ENCODE data around the gene PNPO.

PNPO gene

DNA sequence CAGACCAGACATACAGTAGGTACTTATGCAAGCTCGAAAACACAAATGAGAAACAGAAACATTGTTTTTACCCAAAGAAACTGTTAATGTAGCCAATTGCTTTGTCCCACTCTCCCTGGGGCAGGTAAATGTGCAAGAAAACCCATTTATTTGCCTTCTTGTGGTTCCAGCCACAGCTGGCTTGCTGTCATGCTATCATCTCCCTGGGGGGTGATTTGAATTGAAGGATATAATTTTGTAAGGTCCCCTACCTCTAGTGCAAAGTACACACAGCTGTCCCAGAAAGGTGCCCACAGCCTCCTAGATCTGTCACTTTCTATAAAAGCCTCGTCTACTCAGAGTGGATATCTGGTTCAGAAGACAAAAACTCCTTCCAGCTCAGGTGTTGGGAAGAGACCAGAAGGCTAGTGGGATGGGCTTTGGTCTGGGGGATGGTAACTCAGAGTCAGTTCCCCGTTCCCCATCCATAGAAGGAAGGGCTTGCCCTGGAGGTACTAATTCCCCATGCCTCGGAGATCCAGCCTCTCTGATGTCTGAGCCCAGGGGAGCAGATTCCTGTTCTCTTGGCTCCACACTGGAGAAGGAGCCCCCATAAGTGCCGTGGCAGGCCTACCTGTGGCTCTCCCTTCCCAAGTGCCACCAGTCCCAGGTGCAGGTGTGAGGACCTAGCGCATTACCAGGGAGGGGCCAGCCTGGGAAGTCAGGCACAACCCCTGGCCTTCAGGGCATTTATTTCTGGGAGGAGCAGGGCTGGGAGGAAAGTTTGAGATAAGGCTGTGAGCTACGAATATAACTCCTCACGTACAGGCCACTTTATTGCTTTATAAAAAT, 18.7 kb downstream of the PNPO start:
- Histone ChIP-seq H3K36me3 (ENCODE audit: control insufficient read depth, insufficient read depth, low read length) (no peaks in the 10 kb centered on the region), H3K9me3 (ENCODE audit: control insufficient read depth, low read length) (no peaks in the 10 kb centered on the region), H3K4me3 (ENCODE audit: insufficient read depth, low read depth, low read length) (no peak overlapping the region), H3K27ac (ENCODE audit: insufficient read depth, low read depth, low read length, poor library complexity, severe bottlenecking) (no peak overlapping the region), H3K4me1 (ENCODE audit: control insufficient read depth, insufficient read depth, low read length) (peaks cover 7% of the 10 kb centered on the region), H3K27me3 (ENCODE audit: control insufficient read depth, insufficient read depth, low read length, poor library complexity, severe bottlenecking) (no peaks in the 10 kb centered on the region)
- 86% methylated on average over 8 of the region's 8 CpGs for WGBS, 2 experiments

DNA sequence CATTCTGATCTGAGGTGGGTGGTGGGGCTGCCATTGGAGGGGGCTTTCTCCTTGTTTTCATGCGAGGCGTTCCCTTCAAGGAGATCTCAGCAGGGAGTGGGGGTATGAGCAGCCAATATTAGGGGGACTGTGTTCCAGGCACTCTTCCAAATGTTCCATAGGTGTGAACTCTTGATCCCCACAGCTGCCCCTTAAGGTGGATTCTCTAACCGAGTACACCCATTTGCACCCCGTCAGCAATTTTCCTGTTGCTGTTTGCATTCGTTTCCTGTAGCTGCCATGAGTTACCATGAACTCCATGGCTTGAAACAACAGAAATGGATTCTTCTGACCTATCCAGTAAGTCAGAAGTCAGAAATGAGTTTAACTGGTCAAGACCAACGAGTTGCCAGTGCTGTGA, 20.0 kb downstream of the PNPO start:
- 92% methylated on average over 6 of the region's 6 CpGs for WGBS, 2 experiments
- Histone ChIP-seq H3K27ac (ENCODE audit: insufficient read depth, low read depth, low read length, poor library complexity, severe bottlenecking) (no peak overlapping the region), H3K4me1 (ENCODE audit: control insufficient read depth, insufficient read depth, low read length) (peaks cover 7% of the 10 kb centered on the region)

DNA sequence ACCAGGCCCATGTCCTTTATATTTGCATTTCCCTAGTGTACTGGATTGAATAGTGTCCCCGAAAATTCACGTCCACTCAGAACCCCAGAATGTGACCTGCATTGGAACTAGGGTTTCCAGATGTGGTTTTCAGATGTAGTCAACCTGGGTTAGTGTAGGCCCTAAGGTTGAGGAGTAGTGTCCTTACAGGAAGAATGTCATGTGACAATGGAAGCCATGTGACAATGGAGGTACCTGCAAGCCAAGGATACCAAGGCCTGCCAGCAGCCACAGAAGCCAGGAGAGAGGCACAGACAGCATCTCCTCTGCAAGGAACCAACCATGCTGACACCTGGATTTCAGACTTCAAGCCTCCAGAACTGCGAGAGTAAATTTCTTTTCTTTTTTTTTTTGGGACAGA, 21.5 kb downstream of the PNPO start:
- Histone ChIP-seq H3K27ac (ENCODE audit: insufficient read depth, low read depth, low read length, poor library complexity, severe bottlenecking) (no peak overlapping the region), H3K27me3 (ENCODE audit: control insufficient read depth, insufficient read depth, low read length, poor library complexity, severe bottlenecking) (no peaks in the 10 kb centered on the region), H3K4me3 (ENCODE audit: insufficient read depth, low read depth, low read length) (no peak overlapping the region), H3K9me3 (ENCODE audit: control insufficient read depth, low read length) (no peaks in the 10 kb centered on the region), H3K4me1 (ENCODE audit: control insufficient read depth, insufficient read depth, low read length) (no peaks in the 10 kb centered on the region), H3K36me3 (ENCODE audit: control insufficient read depth, insufficient read depth, low read length) (no peaks in the 10 kb centered on the region)
- WGBS, 2 experiments = 91 to 97% methylated on average over 3 of the region's 3 CpGs

More for the DNA sequence above, 20.0 kb downstream of the PNPO start:
- no peaks in the 10 kb centered on the region for H3K9me3 ChIP-seq (ENCODE audit: control insufficient read depth, low read length)
- no peaks in the 10 kb centered on the region for H3K27me3 ChIP-seq (ENCODE audit: control insufficient read depth, insufficient read depth, low read length, poor library complexity, severe bottlenecking)
- no peaks in the 10 kb centered on the region for H3K36me3 ChIP-seq (ENCODE audit: control insufficient read depth, insufficient read depth, low read length)
- H3K4me3 ChIP-seq (ENCODE audit: insufficient read depth, low read depth, low read length) = no peak overlapping the region

DNA sequence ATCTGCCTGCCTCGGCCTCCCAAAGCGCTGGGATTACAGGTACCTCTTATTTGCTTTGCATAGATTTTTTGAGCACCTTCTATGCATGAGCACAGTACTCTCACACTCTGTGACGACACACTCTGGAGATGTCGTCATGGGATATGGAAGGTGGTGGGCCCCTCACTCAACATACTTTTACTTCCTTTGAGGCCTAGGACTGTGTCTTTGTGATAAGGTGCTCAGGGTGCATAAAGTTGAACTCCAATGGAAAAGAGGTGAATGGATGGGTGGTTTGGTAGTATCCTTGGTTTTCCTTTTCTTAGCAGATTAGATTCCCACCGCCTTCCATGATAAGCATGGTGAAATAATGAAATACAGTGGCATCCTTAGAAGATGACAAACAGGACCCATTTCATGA, 23.5 kb downstream of the PNPO start:
- Histone ChIP-seq H3K9me3 (ENCODE audit: control insufficient read depth, low read length) (no peaks in the 10 kb centered on the region), H3K27ac (ENCODE audit: insufficient read depth, low read depth, low read length, poor library complexity, severe bottlenecking) (no peak overlapping the region), H3K4me3 (ENCODE audit: insufficient read depth, low read depth, low read length) (no peak overlapping the region), H3K27me3 (ENCODE audit: control insufficient read depth, insufficient read depth, low read length, poor library complexity, severe bottlenecking) (no peaks in the 10 kb centered on the region), H3K36me3 (ENCODE audit: control insufficient read depth, insufficient read depth, low read length) (no peaks in the 10 kb centered on the region), H3K4me1 (ENCODE audit: control insufficient read depth, insufficient read depth, low read length) (no peaks in the 10 kb centered on the region)
- WGBS, 2 experiments = 93 to 95% methylated on average over 5 of the region's 5 CpGs

- Histone ChIP-seq H3K36me3 (ENCODE audit: control insufficient read depth, insufficient read depth, low read length) (no peaks in the 10 kb centered on the region), H3K27ac (ENCODE audit: insufficient read depth, low read depth, low read length, poor library complexity, severe bottlenecking) (no peak overlapping the region)
- 91% methylated on average over 1 of the region's 1 CpG; no CpG with 5 or more reads in 1 of the 2 experiments for whole genome bisulfite sequencing, 2 experiments
Observed at GRCh38 chr17:47966079-47966519, 24.7 kb downstream of the PNPO start.

GRCh38 chr17:47967607-47968252, 26.4 kb downstream of the PNPO start:
- H3K27ac ChIP-seq (ENCODE audit: insufficient read depth, low read depth, low read length, poor library complexity, severe bottlenecking) = no peak overlapping the region
- no peaks in the 10 kb centered on the region for H3K36me3 ChIP-seq (ENCODE audit: control insufficient read depth, insufficient read depth, low read length)
- 64 to 85% methylated on average over 4 to 5 of the region's 5 CpGs for WGBS, 2 experiments
- no peak overlapping the region for H3K4me3 ChIP-seq (ENCODE audit: insufficient read depth, low read depth, low read length)
- no peaks in the 10 kb centered on the region for H3K9me3 ChIP-seq (ENCODE audit: control insufficient read depth, low read length)
- no peaks in the 10 kb centered on the region for H3K27me3 ChIP-seq (ENCODE audit: control insufficient read depth, insufficient read depth, low read length, poor library complexity, severe bottlenecking)
- H3K4me1 ChIP-seq (ENCODE audit: control insufficient read depth, insufficient read depth, low read length) = peaks cover 5% of the 10 kb centered on the region

More at GRCh38 chr17:47966079-47966519, 24.7 kb downstream of the PNPO start:
- Histone ChIP-seq H3K27me3 (ENCODE audit: control insufficient read depth, insufficient read depth, low read length, poor library complexity, severe bottlenecking) (no peaks in the 10 kb centered on the region), H3K4me1 (ENCODE audit: control insufficient read depth, insufficient read depth, low read length) (no peaks in the 10 kb centered on the region), H3K4me3 (ENCODE audit: insufficient read depth, low read depth, low read length) (no peak overlapping the region), H3K9me3 (ENCODE audit: control insufficient read depth, low read length) (no peaks in the 10 kb centered on the region)

- 90 to 94% methylated on average over 5 of the region's 5 CpGs for WGBS, 2 experiments
- Histone ChIP-seq H3K9me3 (ENCODE audit: control insufficient read depth, low read length) (no peaks in the 10 kb centered on the region), H3K36me3 (ENCODE audit: control insufficient read depth, insufficient read depth, low read length) (no peaks in the 10 kb centered on the region), H3K27me3 (ENCODE audit: control insufficient read depth, insufficient read depth, low read length, poor library complexity, severe bottlenecking) (no peaks in the 10 kb centered on the region), H3K4me1 (ENCODE audit: control insufficient read depth, insufficient read depth, low read length) (peaks cover 5% of the 10 kb centered on the region), H3K4me3 (ENCODE audit: insufficient read depth, low read depth, low read length) (no peak overlapping the region), H3K27ac (ENCODE audit: insufficient read depth, low read depth, low read length, poor library complexity, severe bottlenecking) (no peak overlapping the region)
Observed at GRCh38 chr17:47968836-47969235, 27.5 kb downstream of the PNPO start.

GRCh38 chr17:47969930-47970724, 28.8 kb downstream of the PNPO start:
- no peaks in the 10 kb centered on the region for H3K27me3 ChIP-seq (ENCODE audit: control insufficient read depth, insufficient read depth, low read length, poor library complexity, severe bottlenecking)
- no peaks in the 10 kb centered on the region for H3K9me3 ChIP-seq (ENCODE audit: control insufficient read depth, low read length)
- WGBS, 2 experiments = 67 to 69% methylated on average over 15 of the region's 15 CpGs
- H3K36me3 ChIP-seq (ENCODE audit: control insufficient read depth, insufficient read depth, low read length) = peaks cover 12% of the 10 kb centered on the region
- peaks cover 5% of the 10 kb centered on the region for H3K4me1 ChIP-seq (ENCODE audit: control insufficient read depth, insufficient read depth, low read length)
- no peak overlapping the region for H3K27ac ChIP-seq (ENCODE audit: insufficient read depth, low read depth, low read length, poor library complexity, severe bottlenecking)
- no peak overlapping the region for H3K4me3 ChIP-seq (ENCODE audit: insufficient read depth, low read depth, low read length)

- Histone ChIP-seq H3K9me3 (ENCODE audit: control insufficient read depth, low read length) (no peaks in the 10 kb centered on the region), H3K36me3 (ENCODE audit: control insufficient read depth, insufficient read depth, low read length) (peaks cover 19% of the 10 kb centered on the region), H3K4me1 (ENCODE audit: control insufficient read depth, insufficient read depth, low read length) (peaks cover 5% of the 10 kb centered on the region), H3K4me3 (ENCODE audit: insufficient read depth, low read depth, low read length) (peak within 1 kb of the TSS; percentile 64), H3K27ac (ENCODE audit: insufficient read depth, low read depth, low read length, poor library complexity, severe bottlenecking) (peak within 1 kb of the TSS; percentile 2), H3K27me3 (ENCODE audit: control insufficient read depth, insufficient read depth, low read length, poor library complexity, severe bottlenecking) (no peaks in the 10 kb centered on the region)
- 1% methylated on average over 62 of the region's 62 CpGs for WGBS, 2 experiments
Observed at GRCh38 chr17:47970725-47971499, 29.5 kb downstream of the PNPO start, which contains the start of gene CDK5RAP3. CDK5RAP3 (plus strand) TSS chr17:47971113; CDS start chr17:47971147, 34 bp downstream.

All from ectodermal cell (in vitro differentiated cells).